ENCODE results near the gene CALML5. TPM values are rescaled to one million over a fixed set of nuclear protein-coding genes. Genes with fewer than 3 reads are reported as not detected.

The CALML5 gene
- polyA plus RNA-seq, 1 donor from 2014 or later = not detected

DNA sequence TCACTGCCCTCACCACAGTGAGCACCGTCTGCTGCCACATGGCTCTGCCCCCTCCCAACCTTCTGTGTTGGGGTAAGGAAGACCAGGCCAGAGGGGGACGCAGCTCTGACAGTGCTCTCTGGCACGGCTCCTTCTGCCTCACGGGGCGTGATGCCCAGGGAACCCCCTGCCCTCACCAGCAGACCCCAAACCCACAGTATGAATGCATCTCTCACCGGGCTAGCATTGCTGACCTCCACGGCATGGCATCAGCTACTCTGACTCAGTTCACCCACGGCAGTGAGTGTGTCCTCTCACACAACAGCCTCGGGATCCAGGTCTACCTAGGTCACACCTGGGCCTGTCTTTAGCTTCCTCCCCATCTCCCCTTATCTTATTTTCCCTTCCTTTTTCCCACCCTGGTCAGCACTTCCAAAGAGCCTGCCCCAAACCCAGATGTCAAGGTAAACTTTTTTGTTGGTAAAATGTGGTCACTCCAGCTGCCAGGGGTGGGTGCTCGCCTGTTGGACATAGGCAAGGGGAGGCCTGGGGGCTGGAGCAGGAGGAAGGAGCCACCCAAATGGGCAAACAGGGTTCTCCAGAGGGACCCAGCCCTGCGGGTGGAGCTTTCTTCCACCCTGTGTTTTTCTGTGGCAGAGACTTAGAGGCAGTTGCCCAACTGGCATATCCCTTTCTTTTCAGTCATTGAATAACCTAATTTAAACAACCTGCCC, 29.8 kb upstream of the CALML5 start:
- Mint-ChIP-seq H3K4me3 (no peak overlapping the region), H3K9me3 (peaks cover 0 to 1% (median 0%) of the 10 kb centered on the region in 3 donors), H3K27ac (no peak overlapping the region), H3K36me3 (no peaks in the 10 kb centered on the region), H3K4me1 (no peaks in the 10 kb centered on the region), H3K27me3 (peaks cover 7% of the 10 kb centered on the region)

GRCh38 chr10:5527332-5528200, 28.2 kb upstream of the CALML5 start:
- Mint-ChIP-seq H3K4me1 (no peaks in the 10 kb centered on the region), H3K27ac (no peak overlapping the region), H3K27me3 (peaks cover 7% of the 10 kb centered on the region), H3K36me3 (no peaks in the 10 kb centered on the region), H3K9me3 (peaks cover 0 to 1% (median 0%) of the 10 kb centered on the region in 3 donors), H3K4me3 (no peak overlapping the region)

DNA sequence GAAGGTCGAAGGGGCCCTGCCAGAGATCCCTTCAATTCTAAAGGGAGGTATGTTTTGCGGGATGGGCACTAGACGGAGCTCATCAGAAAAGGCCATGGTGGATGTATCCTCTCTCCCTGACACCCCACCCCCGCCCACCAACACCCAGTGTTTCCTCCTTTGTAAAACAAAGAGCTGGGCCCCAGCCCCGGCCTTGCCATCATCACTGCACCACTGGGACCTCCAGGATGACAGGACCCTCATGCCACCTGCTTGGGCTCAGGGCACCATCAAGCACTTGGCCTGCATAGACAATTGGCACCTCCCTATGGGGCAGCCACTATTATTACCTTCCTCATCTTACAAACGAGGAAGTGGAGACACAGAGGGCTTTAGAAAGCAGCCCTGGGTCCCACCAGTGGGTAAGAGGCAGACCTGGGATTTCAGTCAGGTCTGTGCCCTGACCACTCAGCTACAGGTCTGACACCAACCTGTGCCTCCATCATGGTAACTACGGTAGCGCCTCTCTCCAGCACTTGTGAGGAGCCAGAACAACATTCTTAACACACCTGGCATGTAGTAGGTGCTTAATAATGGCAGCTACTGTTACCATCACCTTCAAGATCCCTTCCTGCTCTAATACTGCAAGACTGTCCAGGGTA, 27.4 kb upstream of the CALML5 start:
- no peak overlapping the region for H3K27ac Mint-ChIP-seq
- no peak overlapping the region for H3K4me3 Mint-ChIP-seq
- H3K36me3 Mint-ChIP-seq = no peaks in the 10 kb centered on the region
- H3K9me3 Mint-ChIP-seq = peaks cover 0 to 2% (median 1%) of the 10 kb centered on the region in 3 donors
- peaks cover 7% of the 10 kb centered on the region for H3K27me3 Mint-ChIP-seq
- no peaks in the 10 kb centered on the region for H3K4me1 Mint-ChIP-seq

- Mint-ChIP-seq H3K4me1 (no peaks in the 10 kb centered on the region), H3K9me3 (peaks cover 0 to 2% (median under 1%) of the 10 kb centered on the region in 3 donors), H3K4me3 (no peak overlapping the region), H3K27me3 (peaks cover 7% of the 10 kb centered on the region), H3K27ac (no peak overlapping the region), H3K36me3 (no peaks in the 10 kb centered on the region)
Measured at GRCh38 chr10:5525561-5526341, 26.4 kb upstream of the CALML5 start.

- Mint-ChIP-seq H3K36me3 (no peaks in the 10 kb centered on the region), H3K4me1 (no peaks in the 10 kb centered on the region), H3K9me3 (peaks cover 0 to 4% (median 2%) of the 10 kb centered on the region in 3 donors), H3K4me3 (no peak within 1 kb of the TSS), H3K27ac (no peak within 1 kb of the TSS), H3K27me3 (peaks cover 7% of the 10 kb centered on the region)
Measured at GRCh38 chr10:5524641-5525560, 25.5 kb upstream of the CALML5 start, which contains the start of gene CALML3. Gene CALML3, plus strand, starts transcription at chr10:5524961. Its CDS starts 125 bp downstream, at chr10:5525086.

DNA sequence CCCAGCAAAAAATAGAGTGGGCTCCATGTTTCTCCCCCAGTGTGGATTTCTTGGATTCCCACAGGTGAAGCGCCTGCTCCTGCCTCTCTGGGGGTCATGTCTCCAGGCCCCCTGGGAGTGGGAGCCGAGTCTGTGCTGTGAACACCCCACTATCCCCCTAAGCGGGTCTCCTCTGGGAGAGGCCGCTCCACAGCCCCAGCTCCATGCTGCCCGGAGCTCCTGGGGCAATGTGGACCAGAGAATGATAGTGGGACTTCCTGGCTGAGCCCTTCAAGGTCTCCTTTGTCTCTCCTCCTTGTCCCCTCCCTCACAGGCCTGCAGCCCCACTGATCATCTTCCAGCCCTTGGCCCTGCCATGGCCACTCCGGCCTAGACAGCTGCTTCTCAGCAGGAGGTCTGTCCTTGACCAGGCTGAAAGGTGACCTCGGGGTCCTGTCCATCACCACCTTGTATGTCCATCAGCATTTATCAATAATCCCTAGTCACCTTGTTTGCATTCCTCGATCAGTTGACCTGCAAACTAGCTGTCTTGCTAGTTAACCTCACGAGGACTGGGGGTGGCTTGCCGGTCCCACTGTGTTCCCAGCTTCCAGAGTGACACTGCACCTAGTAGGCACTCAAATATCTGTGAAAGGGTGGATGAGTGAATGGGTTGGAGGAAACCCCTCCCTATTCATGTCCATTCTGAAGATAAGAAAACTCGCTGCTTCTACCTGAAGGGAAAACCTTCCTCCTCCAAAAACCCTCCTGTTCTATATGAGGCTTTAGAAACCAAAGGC, 24.6 kb upstream of the CALML5 start:
- H3K4me1 Mint-ChIP-seq = no peaks in the 10 kb centered on the region

DNA sequence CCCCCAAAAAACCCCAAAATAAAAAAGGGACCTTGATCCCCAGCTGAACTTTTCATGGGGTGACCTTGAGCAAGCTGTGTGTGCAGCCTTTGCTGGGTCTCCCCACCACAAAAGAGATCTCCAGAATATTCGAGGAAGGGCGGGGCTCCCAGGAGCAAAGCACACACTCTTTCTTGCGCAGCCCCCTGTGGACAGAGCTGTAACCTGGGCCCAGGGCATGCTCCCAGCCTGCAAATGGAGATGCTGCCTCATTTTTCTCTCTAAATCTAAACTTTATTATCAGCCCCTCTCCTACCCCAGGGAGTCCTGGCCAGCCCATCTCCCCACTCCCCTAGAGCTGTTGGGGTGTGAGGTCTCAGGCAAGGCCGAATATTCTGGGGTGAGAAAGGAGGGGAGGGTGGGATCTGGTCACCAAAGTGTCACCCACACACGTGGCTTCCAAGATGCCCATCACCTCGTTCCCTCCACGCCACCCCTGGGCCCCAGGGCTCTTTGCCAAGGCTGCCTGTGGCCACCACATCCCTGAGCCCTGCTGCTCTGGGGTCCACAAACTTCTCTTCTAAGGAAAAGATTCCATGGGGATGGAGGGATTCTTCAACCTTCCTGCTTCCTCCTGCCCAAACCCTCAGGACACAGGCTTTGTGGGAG, 23.7 kb upstream of the CALML5 start:
- Mint-ChIP-seq H3K9me3 (peaks cover 5% of the 10 kb centered on the region in 3 donors), H3K4me1 (no peaks in the 10 kb centered on the region), H3K27me3 (peaks cover 5% of the 10 kb centered on the region), H3K27ac (no peak overlapping the region), H3K36me3 (no peaks in the 10 kb centered on the region), H3K4me3 (no peak overlapping the region)

More for the DNA sequence above, 24.6 kb upstream of the CALML5 start:
- Mint-ChIP-seq H3K4me3 (no peak overlapping the region), H3K27me3 (peaks cover 5% of the 10 kb centered on the region), H3K9me3 (peaks cover 0 to 5% (median 4%) of the 10 kb centered on the region in 3 donors), H3K36me3 (no peaks in the 10 kb centered on the region), H3K27ac (no peak overlapping the region)

- Mint-ChIP-seq H3K4me3 (no peak overlapping the region), H3K27me3 (peaks cover 15% of the 10 kb centered on the region), H3K36me3 (no peaks in the 10 kb centered on the region), H3K9me3 (peaks cover 5 to 7% (median 6%) of the 10 kb centered on the region in 3 donors), H3K27ac (no peak overlapping the region), H3K4me1 (no peaks in the 10 kb centered on the region)
Measured at GRCh38 chr10:5519054-5519453, 19.7 kb upstream of the CALML5 start.

- peaks cover 15% of the 10 kb centered on the region for H3K27me3 Mint-ChIP-seq
- H3K27ac Mint-ChIP-seq = no peak overlapping the region
- H3K4me1 Mint-ChIP-seq = no peaks in the 10 kb centered on the region
- H3K4me3 Mint-ChIP-seq = no peak overlapping the region
- H3K36me3 Mint-ChIP-seq = no peaks in the 10 kb centered on the region
- peaks cover 5 to 7% (median 6%) of the 10 kb centered on the region in 3 donors for H3K9me3 Mint-ChIP-seq
Measured at GRCh38 chr10:5518143-5518542, 18.8 kb upstream of the CALML5 start.

DNA sequence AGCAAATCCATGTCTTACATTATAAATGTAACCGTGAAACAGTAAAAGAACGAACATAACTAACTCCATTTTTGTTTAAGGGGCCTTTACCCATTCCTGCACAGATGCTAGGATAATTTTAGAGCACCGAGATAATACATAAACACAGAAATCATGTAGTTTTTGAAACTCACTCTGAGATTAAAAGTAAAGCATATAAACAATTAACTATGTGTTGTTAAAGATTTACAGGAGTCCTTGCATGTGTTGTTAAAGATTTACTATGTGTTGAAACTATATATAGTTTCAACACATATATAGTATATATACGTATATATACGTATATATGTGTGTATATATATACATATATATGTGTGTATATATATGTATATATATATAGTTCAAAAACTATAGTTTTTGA, 18.2 kb upstream of the CALML5 start:
- peaks cover 5 to 7% (median 6%) of the 10 kb centered on the region in 3 donors for H3K9me3 Mint-ChIP-seq
- H3K27ac Mint-ChIP-seq = no peak overlapping the region
- no peaks in the 10 kb centered on the region for H3K4me1 Mint-ChIP-seq
- no peak overlapping the region for H3K4me3 Mint-ChIP-seq
- peaks cover 18% of the 10 kb centered on the region for H3K27me3 Mint-ChIP-seq
- no peaks in the 10 kb centered on the region for H3K36me3 Mint-ChIP-seq

- Mint-ChIP-seq H3K36me3 (no peaks in the 10 kb centered on the region), H3K27ac (no peak overlapping the region), H3K4me3 (no peak overlapping the region), H3K9me3 (peaks cover 5 to 6% (median 5%) of the 10 kb centered on the region in 3 donors), H3K4me1 (peaks cover 0 to 3% (median 0%) of the 10 kb centered on the region in 3 donors), H3K27me3 (peaks cover 18% of the 10 kb centered on the region)
Measured at GRCh38 chr10:5515948-5516761, 16.8 kb upstream of the CALML5 start.
